GM19099 (cell line): ENCODE measurements around the gene CAPN10.

Experiments
- POLR2A ChIP-seq: IDR thresholded peaks from 3 replicates; pipeline ENCODE4 v1.6.1; 2011; ENCODE audit warnings: low read depth; ENCODE audit not compliant: insufficient read length; ENCODE audit errors: extremely low read depth

Gene CAPN10

DNA sequence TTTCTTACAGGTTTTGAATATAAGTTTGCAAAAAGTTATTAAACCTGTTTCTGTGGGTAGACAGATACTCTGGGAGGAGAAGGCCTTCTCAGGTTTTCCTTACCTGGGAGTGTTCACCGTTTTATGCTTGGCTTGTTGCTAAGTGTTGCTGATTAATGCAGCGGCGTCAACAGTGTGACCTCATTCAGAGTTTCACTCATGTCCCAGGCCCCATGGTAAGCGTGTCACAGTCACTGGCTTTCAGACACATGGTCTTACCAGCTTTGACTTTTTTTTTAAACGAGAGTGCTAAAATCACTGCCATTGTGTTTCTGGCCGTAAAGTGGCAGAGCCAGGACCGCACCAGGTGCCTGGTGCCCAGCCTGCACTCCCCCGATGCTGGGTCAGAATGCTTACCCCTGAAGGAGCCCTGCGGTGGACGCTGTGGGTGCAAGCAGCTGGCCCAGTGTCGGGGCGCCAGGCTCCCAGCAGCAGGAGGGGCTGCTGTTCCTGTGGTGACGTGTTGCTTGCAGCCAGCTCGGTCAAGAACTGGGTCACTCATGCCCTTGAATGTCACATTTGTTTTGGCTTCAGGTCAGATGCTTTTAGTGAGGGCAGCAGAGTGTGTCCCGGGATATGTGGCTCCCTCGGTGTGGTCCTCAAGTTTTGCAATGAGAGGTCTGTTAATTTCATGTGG lies 3.5 kb downstream of the CAPN10 start:
- TF ChIP-seq POLR2A = no peak

- TF ChIP-seq POLR2A = no peak
These were observed 4.2 kb downstream of the CAPN10 start for GRCh38 chr2:240590681-240591111.

GRCh38 chr2:240591226-240591625 lies 4.7 kb downstream of the CAPN10 start:
- no peak for TF ChIP-seq POLR2A

DNA sequence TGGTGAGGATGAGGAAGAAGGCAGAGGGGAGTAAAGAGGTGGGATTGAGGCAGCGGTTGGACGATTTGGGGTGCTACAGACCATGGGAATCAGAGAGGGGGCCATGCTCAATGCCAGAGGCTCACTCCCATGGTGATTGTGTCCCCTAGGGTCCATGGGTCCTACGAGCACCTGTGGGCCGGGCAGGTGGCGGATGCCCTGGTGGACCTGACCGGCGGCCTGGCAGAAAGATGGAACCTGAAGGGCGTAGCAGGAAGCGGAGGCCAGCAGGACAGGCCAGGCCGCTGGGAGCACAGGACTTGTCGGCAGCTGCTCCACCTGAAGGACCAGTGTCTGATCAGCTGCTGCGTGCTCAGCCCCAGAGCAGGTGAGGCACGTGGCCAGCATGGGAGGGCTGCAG lies 5.2 kb downstream of the CAPN10 start:
- no peak for TF ChIP-seq POLR2A

GRCh38 chr2:240593026-240593702 lies 6.6 kb downstream of the CAPN10 start:
- TF ChIP-seq POLR2A = no peak

DNA sequence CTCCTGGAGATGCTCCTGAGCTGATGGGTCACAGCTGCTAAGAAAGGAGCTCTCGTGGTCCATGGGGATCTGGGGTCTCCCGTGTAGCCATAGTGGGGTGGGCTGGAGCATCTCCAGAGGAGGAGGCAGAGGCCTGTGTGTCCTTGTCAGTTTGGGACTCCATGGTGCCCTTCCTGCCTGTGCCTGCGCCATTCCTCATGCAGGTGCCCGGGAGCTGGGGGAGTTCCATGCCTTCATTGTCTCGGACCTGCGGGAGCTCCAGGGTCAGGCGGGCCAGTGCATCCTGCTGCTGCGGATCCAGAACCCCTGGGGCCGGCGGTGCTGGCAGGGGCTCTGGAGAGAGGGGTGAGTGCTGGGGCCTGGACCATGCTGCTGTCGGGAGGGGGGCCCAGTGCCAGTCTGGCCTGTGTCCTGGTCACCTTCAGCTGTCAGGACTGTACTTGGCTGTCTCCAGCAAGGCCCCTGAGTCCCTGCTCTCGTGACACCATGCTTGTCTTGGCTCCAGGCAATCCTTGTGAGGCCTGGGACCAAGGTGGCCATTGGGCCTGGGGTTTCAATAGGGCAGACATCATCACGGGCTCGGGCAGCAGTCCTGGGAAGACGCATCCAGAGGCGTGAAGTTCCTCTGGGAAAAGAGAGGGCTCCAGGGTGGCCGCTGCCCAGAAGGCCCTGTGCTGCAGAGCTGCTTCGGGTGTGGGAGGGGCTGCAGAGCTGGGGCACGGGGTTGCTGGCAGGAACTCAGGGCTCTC lies 7.3 kb downstream of the CAPN10 start:
- no peak for TF ChIP-seq POLR2A

- no peak for TF ChIP-seq POLR2A
These were observed 8.2 kb downstream of the CAPN10 start for GRCh38 chr2:240594511-240595380.

- TF ChIP-seq POLR2A = no peak
These were observed 9.0 kb downstream of the CAPN10 start for GRCh38 chr2:240595381-240596079.

GRCh38 chr2:240596080-240596460 lies 9.5 kb downstream of the CAPN10 start:
- TF ChIP-seq POLR2A = no peak

DNA sequence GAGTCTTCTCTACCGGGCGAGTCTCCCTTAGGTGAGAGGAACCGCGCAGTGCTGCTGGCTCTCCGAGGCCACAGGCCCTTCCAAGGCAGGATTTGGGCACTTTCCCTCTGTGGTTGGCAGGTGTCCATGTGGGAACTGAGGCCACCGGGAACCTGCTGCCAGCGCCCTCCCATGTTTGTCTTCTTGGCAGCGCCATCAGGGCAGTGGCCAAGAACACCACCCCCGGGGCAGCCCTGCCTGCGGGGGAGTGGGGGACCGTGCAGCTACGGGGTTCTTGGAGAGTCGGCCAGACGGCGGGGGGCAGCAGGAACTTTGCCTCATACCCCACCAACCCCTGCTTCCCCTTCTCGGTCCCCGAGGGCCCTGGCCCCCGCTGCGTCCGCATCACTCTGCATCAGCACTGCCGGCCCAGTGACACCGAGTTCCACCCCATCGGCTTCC lies 10.0 kb downstream of the CAPN10 start:
- no peak for TF ChIP-seq POLR2A

DNA sequence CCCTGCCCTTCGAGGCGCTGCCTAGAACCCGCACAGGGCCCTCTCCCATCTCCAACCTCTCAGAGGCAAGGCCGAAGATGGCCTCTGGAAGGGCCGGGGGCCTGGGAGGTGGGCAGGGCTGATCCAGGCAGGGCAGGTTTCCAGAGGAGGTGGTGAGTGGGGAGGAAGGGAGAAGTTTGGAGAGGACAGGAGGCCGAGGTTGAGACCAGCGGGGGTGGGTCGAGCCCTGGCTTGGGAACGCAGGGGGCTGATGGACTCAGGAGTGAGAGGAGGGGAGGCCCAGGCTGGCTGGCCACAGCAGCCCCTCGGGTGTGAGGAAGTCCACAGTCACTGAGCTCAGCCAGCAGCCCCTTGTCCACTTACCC lies 10.5 kb downstream of the CAPN10 start:
- TF ChIP-seq POLR2A = no peak

DNA sequence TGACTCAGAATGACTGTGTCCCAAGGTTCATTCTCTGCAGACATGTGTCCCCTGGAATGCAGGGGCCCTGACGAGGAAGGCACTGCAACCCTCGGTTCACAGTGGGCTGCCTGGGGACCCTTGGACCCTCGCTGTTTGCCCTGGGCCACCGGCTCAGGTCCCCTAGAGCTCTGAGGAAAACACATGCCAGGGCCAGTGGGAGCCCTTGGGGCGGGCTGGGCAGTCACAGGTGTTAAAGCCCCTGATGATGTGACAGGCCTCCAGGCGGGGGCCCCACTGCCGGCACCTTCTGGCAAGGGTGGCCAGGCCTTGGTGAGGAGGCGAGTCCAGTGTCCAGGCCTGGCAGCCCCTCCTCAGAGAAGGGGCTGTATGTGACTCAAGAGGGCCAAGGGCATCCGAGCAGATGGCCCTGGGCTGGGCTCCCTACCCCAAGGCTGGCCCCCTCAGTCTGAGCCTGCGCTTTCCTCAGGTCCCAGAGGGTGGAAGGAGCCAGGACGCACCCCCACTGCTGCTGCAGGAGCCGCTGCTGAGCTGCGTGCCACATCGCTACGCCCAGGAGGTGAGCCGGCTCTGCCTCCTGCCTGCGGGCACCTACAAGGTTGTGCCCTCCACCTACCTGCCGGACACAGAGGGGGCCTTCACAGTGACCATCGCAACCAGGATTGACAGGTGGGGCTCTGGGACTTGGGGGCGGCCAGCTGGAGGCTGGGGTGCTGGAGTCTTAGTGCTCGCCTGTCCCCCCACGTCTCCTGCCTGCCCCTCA lies 11.1 kb downstream of the CAPN10 start:
- no peak for TF ChIP-seq POLR2A

DNA sequence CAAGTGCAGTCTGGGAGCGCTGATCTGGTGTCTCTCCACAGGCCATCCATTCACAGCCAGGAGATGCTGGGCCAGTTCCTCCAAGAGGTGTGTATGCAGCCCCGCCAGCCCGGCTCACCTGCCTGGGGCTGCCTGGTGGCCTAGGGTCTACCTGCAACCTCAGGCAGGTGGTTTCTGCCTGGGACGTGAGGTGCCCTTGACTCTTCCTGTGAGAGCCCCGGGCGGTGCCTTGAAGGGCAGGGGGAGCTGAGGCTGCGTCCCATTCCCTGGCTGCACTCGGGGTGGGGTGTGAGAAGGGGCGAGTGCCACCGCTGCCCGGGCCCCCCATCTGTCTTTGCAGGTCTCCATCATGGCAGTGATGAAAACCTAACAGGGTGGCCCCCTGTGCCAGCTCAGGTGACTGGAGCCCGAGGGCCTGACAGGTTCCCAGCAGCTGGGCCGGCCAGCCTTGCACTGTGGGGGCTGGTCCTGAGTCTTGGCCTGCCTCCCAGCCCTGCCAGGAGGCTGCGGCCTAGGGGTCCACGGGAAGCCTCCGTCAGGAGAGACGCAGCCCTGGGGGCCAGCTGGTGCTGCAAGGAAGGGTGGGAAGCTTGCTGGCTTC lies 11.9 kb downstream of the CAPN10 start:
- no peak for TF ChIP-seq POLR2A
